Fibroblast of lung (primary cell): ENCODE results near the gene IKBKE.
A peak's percentile ranks its signal among the peaks of the same experiment; 100 is the strongest.

ENCODE experiments used
- EZH2 ChIP-seq: IDR thresholded peaks from 2 replicates; pipeline ENCODE4 v1.5.1; 2012; ENCODE audit warnings: low read length, control low read depth, mild to moderate bottlenecking; ENCODE audit errors: missing control alignments
- TF ChIP-seq, protein P1 (sequence below), 2 donors: IDR thresholded peaks in 1 of 2; conservative IDR thresholded peaks in 1 of 2; 1 replicate in 1 of 2; 2 replicates in 1 of 2; pipeline ENCODE4 v1.5.1; 2011 to 2012; ENCODE audit warnings: low read length in 2 of 2, control low read depth in 1 of 2, inconsistent platforms in 1 of 2, low read depth in 1 of 2, mild to moderate bottlenecking in 1 of 2

- TF ChIP-seq, protein P1, sequence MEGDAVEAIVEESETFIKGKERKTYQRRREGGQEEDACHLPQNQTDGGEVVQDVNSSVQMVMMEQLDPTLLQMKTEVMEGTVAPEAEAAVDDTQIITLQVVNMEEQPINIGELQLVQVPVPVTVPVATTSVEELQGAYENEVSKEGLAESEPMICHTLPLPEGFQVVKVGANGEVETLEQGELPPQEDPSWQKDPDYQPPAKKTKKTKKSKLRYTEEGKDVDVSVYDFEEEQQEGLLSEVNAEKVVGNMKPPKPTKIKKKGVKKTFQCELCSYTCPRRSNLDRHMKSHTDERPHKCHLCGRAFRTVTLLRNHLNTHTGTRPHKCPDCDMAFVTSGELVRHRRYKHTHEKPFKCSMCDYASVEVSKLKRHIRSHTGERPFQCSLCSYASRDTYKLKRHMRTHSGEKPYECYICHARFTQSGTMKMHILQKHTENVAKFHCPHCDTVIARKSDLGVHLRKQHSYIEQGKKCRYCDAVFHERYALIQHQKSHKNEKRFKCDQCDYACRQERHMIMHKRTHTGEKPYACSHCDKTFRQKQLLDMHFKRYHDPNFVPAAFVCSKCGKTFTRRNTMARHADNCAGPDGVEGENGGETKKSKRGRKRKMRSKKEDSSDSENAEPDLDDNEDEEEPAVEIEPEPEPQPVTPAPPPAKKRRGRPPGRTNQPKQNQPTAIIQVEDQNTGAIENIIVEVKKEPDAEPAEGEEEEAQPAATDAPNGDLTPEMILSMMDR (conservative IDR thresholded peaks at IDR 0.05 in 1 of 2, IDR thresholded peaks at IDR 0.05 in 1 of 2; ENCODE audit: low read depth in 1 of 2, low read length in 2 of 2), result peak; percentile 84 to 87
- TF ChIP-seq EZH2, result no peak
Observed at GRCh38 chr1:206461602-206462455, 8.4 kb upstream of the IKBKE start.
